Endothelial cell of umbilical vein (primary cell): Measurements from ENCODE around the gene SRBD1. TPM values are rescaled to one million over a fixed set of nuclear protein-coding genes. Genes with fewer than 3 reads are reported as not detected.

ENCODE experiments used
- BruUV-seq: library from RNA; stranded (reverse); fragments of 400-500 nt; replicated peaks from 2 replicates; lab custom pipeline; 2021; lab: Mats Ljungman, UMichigan
- CTCF ChIA-PET: fragments of 300-600, 350-600 bp; sonication (Branson Sonifier 250); formaldehyde crosslinking; loops from one replicate; lab custom pipeline; 2021; ENCODE audit warnings: antibody characterized with exemption, inconsistent platforms; lab: Charles Lee
- POLR2A ChIA-PET: fragments of 300-600, 350-600 bp; sonication (Branson Sonifier 250); formaldehyde crosslinking; loops from one replicate; lab custom pipeline; 2021; ENCODE audit warnings: antibody characterized with exemption, inconsistent platforms; lab: Charles Lee
- DNase-seq: peaks from one replicate; pipeline ENCODE4 v3.0.0-alpha.2; 2011; ENCODE audit warnings: low read depth, low spot score
- FAIRE-seq: peaks from 2 replicates; lab custom pipeline; 2011; peaks lifted over from hg19 to GRCh38; lab: Jason Lieb, UNC
- H2AFZ ChIP-seq: 2 replicates; pipeline ENCODE4 v1.6.0; 2012; ENCODE audit warnings: low read depth, low read length, control low read depth, inconsistent platforms
- H3K27ac ChIP-seq: 2 replicates; pipeline ENCODE4 v1.5.1; 2011; ENCODE audit warnings: low read depth, mild to moderate bottlenecking, control low read depth, low read length, moderate library complexity; ENCODE audit not compliant: insufficient read depth
- H3K27me3 ChIP-seq, 2 experiments: 2 replicates each; pipeline versions ENCODE4 v1.6.0 to v1.6.1; 2011; ENCODE audit warnings: low read length in 2 of 2, mixed read lengths in 1 of 2; ENCODE audit not compliant: control insufficient read depth in 2 of 2, insufficient read depth in 2 of 2
- H3K36me3 ChIP-seq, 2 experiments: 2 replicates in 1 of 2; 3 replicates in 1 of 2; pipeline ENCODE4 v1.5.1; 2011; ENCODE audit warnings: low read length in 2 of 2, mild to moderate bottlenecking in 1 of 2, moderate library complexity in 1 of 2; ENCODE audit not compliant: control insufficient read depth in 2 of 2, insufficient read depth in 2 of 2; ENCODE audit errors: extremely low read depth in 1 of 2
- H3K4me1 ChIP-seq: 3 replicates; pipeline ENCODE4 v1.5.1; 2011; ENCODE audit warnings: mild to moderate bottlenecking, low read length; ENCODE audit not compliant: control insufficient read depth, insufficient read depth; ENCODE audit errors: extremely low read depth
- H3K4me2 ChIP-seq: 2 replicates; pipeline ENCODE4 v1.6.1; 2011; ENCODE audit warnings: low read length, control low read depth, mixed read lengths; ENCODE audit not compliant: insufficient read depth
- H3K4me3 ChIP-seq, 3 experiments: fragments of 200-600 bp in 1 of 3; sonication (generic), shearing (Covaris generic) in 1 of 3; replicated peaks in 1 of 3; 2 replicates each; pipeline ENCODE4 v1.5.1; 2011 to 2016; ENCODE audit warnings: control low read depth in 3 of 3, low read length in 3 of 3, mild to moderate bottlenecking in 2 of 3, inconsistent platforms in 1 of 3, low read depth in 1 of 3, moderate library complexity in 1 of 3; ENCODE audit not compliant: insufficient read depth in 1 of 3
- H3K79me2 ChIP-seq: 2 replicates; pipeline ENCODE4 v1.6.0; 2012; ENCODE audit warnings: low read length, inconsistent platforms; ENCODE audit not compliant: control insufficient read depth, insufficient read depth
- H3K9ac ChIP-seq: replicated peaks from 2 replicates; pipeline ENCODE3; 2011; ENCODE audit warnings: low read length, control low read depth; ENCODE audit not compliant: insufficient read depth; ENCODE audit errors: extremely low read depth
- H3K9me1 ChIP-seq: replicated peaks from 3 replicates; pipeline ENCODE4 v1.6.0; 2011; ENCODE audit warnings: mild to moderate bottlenecking, low read length; ENCODE audit not compliant: control insufficient read depth, insufficient read depth; ENCODE audit errors: extremely low read depth
- H3K9me3 ChIP-seq: replicated peaks from 2 replicates; pipeline ENCODE4 v1.5.1; 2012; ENCODE audit warnings: low read length, inconsistent platforms; ENCODE audit not compliant: control insufficient read depth, insufficient read depth
- H4K20me1 ChIP-seq: replicated peaks from 2 replicates; pipeline ENCODE3; 2011; ENCODE audit warnings: mild to moderate bottlenecking, low read length; ENCODE audit not compliant: control insufficient read depth, insufficient read depth; ENCODE audit errors: extremely low read depth
- FOS ChIP-seq: IDR thresholded peaks from 2 replicates; pipeline ENCODE4 v1.6.1; 2011; ENCODE audit warnings: mild to moderate bottlenecking, low read length, moderate library complexity, borderline replicate concordance; ENCODE audit not compliant: insufficient read depth
- GATA2 ChIP-seq: IDR thresholded peaks from 2 replicates; pipeline ENCODE4 v1.7.0; 2011; ENCODE audit warnings: low read depth, mild to moderate bottlenecking, moderate library complexity, mixed read lengths, low read length; ENCODE audit not compliant: insufficient read length, insufficient read depth
- POLR2A ChIP-seq: IDR thresholded peaks from 2 replicates; pipeline ENCODE4 v1.6.1; 2012; ENCODE audit warnings: low read depth, mild to moderate bottlenecking, control low read depth, low read length
- dilution Hi-C: fragments of 300-500 bp; cut with MboI; formaldehyde crosslinking; loops from one replicate; pipeline ENCODE4 v1.15.0; 2019; ENCODE audit warnings: low sequenced_read_pairs; ENCODE audit not compliant: extremely low pct_ligation_motif_present
- intact Hi-C: fragments of 100-400 bp; cut with micrococcal nuclease; formaldehyde crosslinking; loops from one replicate; pipeline ENCODE4 v1.10.0; 2022
- polyA plus RNA-seq, 4 experiments: library from polyadenylated mRNA; depleted of rRNA in 3 of 4; stranded (reverse) in 3 of 4; unstranded in 1 of 4; fragments of >200 nt; gene quantifications; 2 replicates each; pipeline versions ENCODE4 v1.2.1 to v1.2.3, GENCODE V29; 2011 to 2012; ENCODE audit warnings: missing spikeins in 1 of 4
- total RNA-seq: library from RNA; stranded (reverse); gene quantifications from 2 replicates; pipeline ENCODE4 v1.2.3, GENCODE V29; 2021
- TF ChIP-seq, protein P1 (sequence below): IDR thresholded peaks from 2 replicates; pipeline ENCODE4 v1.6.1; 2011; ENCODE audit not compliant: insufficient read depth, insufficient read length
- TF ChIP-seq, protein P2 (sequence below), 2 donors: IDR thresholded peaks; 1 replicate in 1 of 2; 2 replicates in 1 of 2; pipeline ENCODE4 v1.5.1; 2011; ENCODE audit warnings: low read length in 2 of 2, mild to moderate bottlenecking in 2 of 2, moderate library complexity in 2 of 2, control low read depth in 1 of 2, inconsistent platforms in 1 of 2, low read depth in 1 of 2; ENCODE audit not compliant: insufficient read depth in 1 of 2; ENCODE audit errors: extremely low read depth in 1 of 2

Gene SRBD1
- total and polyA plus RNA-seq, 2 donors (not counting 3 experiments of a cell fraction or from before 2014, with no cell fraction given): 3.7 to 12.5 TPM

DNA sequence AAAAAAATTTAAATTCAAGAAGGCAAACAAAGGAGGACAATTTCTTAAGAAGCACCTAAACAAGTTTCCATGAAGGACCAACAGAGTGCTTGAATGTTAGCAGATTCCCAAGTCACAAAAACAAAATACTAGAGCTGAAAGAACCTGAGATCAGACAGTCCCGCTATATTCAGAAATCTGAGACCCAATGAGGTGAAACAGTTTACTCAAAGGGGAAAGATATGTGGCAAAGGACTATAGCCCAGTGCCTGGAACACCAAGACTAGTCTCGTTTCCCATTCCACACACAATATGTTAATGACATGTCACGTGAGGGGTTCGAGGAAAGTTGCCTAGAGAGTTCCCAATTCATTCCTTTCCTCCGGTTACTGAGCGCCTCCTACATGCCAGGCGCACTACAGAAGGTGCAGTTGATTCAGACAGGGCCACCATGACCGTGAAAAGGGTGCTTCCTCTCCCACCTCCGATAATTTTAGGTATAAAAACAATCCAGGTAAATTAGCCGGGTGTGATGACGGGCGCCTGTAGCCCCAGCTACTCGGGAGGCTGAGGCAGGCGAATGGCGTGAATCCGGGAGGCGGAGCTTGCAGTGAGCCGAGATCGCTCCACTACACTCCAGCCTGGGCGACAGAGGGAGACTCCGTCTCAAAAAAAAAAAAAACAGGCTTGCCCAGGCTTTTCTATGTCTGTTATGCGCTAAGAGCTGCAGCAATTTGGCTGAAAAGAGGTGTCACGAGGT is 617 bp downstream of the SRBD1 start:
- BruUV-seq: TSS peak; percentile 62
- DNase-seq: peak; percentile 80
- H3K9me1 ChIP-seq: no peaks in the 10 kb centered on the region

More for the DNA sequence above, 617 bp downstream of the SRBD1 start:
- POLR2A ChIA-PET: no interaction called here
- Histone ChIP-seq H3K36me3 (no peaks in the 10 kb centered on the region), H3K4me3 (peak overlapping the region; percentile 74 to 92 (median 89)), H3K9me3 (no peaks in the 10 kb centered on the region), H3K27me3 (no peaks in the 10 kb centered on the region), H3K27ac (peak overlapping the region; percentile 94), H3K9ac (peak overlapping the region; percentile 89), H3K4me2 (peak overlapping the region; percentile 96), H3K4me1 (peaks cover 37% of the 10 kb centered on the region), H2AFZ (peak overlapping the region; percentile 78), H3K79me2 (peaks cover 22% of the 10 kb centered on the region), H4K20me1 (no peaks in the 10 kb centered on the region)
- TF ChIP-seq, protein P1, sequence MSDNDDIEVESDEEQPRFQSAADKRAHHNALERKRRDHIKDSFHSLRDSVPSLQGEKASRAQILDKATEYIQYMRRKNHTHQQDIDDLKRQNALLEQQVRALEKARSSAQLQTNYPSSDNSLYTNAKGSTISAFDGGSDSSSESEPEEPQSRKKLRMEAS: peak; percentile 89
- TF ChIP-seq POLR2A: peak; percentile 4
- no peak for TF ChIP-seq FOS
- TF ChIP-seq, protein P2, sequence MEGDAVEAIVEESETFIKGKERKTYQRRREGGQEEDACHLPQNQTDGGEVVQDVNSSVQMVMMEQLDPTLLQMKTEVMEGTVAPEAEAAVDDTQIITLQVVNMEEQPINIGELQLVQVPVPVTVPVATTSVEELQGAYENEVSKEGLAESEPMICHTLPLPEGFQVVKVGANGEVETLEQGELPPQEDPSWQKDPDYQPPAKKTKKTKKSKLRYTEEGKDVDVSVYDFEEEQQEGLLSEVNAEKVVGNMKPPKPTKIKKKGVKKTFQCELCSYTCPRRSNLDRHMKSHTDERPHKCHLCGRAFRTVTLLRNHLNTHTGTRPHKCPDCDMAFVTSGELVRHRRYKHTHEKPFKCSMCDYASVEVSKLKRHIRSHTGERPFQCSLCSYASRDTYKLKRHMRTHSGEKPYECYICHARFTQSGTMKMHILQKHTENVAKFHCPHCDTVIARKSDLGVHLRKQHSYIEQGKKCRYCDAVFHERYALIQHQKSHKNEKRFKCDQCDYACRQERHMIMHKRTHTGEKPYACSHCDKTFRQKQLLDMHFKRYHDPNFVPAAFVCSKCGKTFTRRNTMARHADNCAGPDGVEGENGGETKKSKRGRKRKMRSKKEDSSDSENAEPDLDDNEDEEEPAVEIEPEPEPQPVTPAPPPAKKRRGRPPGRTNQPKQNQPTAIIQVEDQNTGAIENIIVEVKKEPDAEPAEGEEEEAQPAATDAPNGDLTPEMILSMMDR (IDR thresholded peaks at IDR 0.05; ENCODE audit: extremely low read depth in 1 of 2, insufficient read depth in 1 of 2, low read depth in 1 of 2, low read length in 2 of 2): peak in 1 of 2 donors; percentile 9
- TF ChIP-seq GATA2: no peak
- FAIRE-seq: no peak
- CTCF ChIA-PET: interaction anchor here (0.7 to 2.5 kb wide), 8 partner anchors 9 to 629 kb away, joined by 3 to 23 read pairs (median 4); no protein-coding TSS in a partner anchor
- dilution Hi-C loops (no loop called here), intact Hi-C loops (no loop called here)
